Trophoblast cell (in vitro differentiated cells and primary cell): ENCODE measurements around the gene LINGO4.
"Not testable (repeated sequence)": the region's sequence is repeated elsewhere in the genome, so short reads cannot be mapped to it uniquely, and the experiment has no call there.

ENCODE experiments used
- DNase-seq, 2 donors: peaks; one replicate each; pipeline ENCODE4 v3.0.0-alpha.2; 2016
- H2AFZ ChIP-seq: 2 replicates; pipeline ENCODE4 v1.6.1; 2013; ENCODE audit warnings: low read length, moderate library complexity, mild to moderate bottlenecking; ENCODE audit not compliant: insufficient read depth, poor library complexity
- H2AK5ac ChIP-seq: 2 replicates; pipeline ENCODE4 v1.6.1; 2013; ENCODE audit warnings: mild to moderate bottlenecking, low read length
- H2BK120ac ChIP-seq: 2 replicates; pipeline ENCODE4 v1.6.1; 2013; ENCODE audit warnings: low read length, mild to moderate bottlenecking, moderate library complexity; ENCODE audit not compliant: insufficient read depth, poor library complexity
- H2BK12ac ChIP-seq: 2 replicates; pipeline ENCODE4 v1.6.1; 2013; ENCODE audit warnings: mild to moderate bottlenecking, low read length, moderate library complexity
- H2BK5ac ChIP-seq: 2 replicates; pipeline ENCODE4 v1.6.1; 2013; ENCODE audit warnings: low read length, low read depth, moderate library complexity, mild to moderate bottlenecking; ENCODE audit not compliant: poor library complexity
- H3K14ac ChIP-seq: 2 replicates; pipeline ENCODE4 v1.6.1; 2013; ENCODE audit warnings: mild to moderate bottlenecking, low read length
- H3K18ac ChIP-seq: 2 replicates; pipeline ENCODE4 v1.6.1; 2013; ENCODE audit warnings: mild to moderate bottlenecking, low read length
- H3K23ac ChIP-seq: 2 replicates; pipeline ENCODE4 v1.6.1; 2013; ENCODE audit warnings: low read length
- H3K27ac ChIP-seq: 2 replicates; pipeline ENCODE4 v1.5.1; 2013; ENCODE audit warnings: low read depth, mild to moderate bottlenecking, inconsistent platforms, low read length, moderate library complexity
- H3K27me3 ChIP-seq: 2 replicates; pipeline ENCODE4 v1.6.1; 2013; ENCODE audit warnings: inconsistent platforms, mild to moderate bottlenecking, low read length, moderate library complexity; ENCODE audit not compliant: insufficient read depth
- H3K36me3 ChIP-seq, 2 experiments: 1 replicate in 1 of 2; 2 replicates in 1 of 2; pipeline ENCODE4 v1.6.1; 2013; ENCODE audit warnings: low read length in 2 of 2, mild to moderate bottlenecking in 2 of 2, moderate library complexity in 1 of 2; ENCODE audit not compliant: insufficient read depth in 2 of 2, control insufficient read depth in 1 of 2
- H3K4ac ChIP-seq: 2 replicates; pipeline ENCODE4 v1.6.1; 2013; ENCODE audit warnings: low read depth, mild to moderate bottlenecking, low read length, moderate library complexity
- H3K4me1 ChIP-seq, 2 experiments: 1 replicate in 1 of 2; 2 replicates in 1 of 2; pipeline ENCODE4 v1.6.1; 2013; ENCODE audit warnings: low read length in 2 of 2, mild to moderate bottlenecking in 2 of 2, moderate library complexity in 1 of 2; ENCODE audit not compliant: insufficient read depth in 2 of 2, control insufficient read depth in 1 of 2
- H3K4me2 ChIP-seq: 2 replicates; pipeline ENCODE4 v1.6.1; 2013; ENCODE audit warnings: inconsistent platforms, mild to moderate bottlenecking, low read length, moderate library complexity
- H3K4me3 ChIP-seq: 2 replicates; pipeline ENCODE4 v1.5.1; 2013; ENCODE audit warnings: mild to moderate bottlenecking, low read depth, low read length, inconsistent platforms
- H3K79me1 ChIP-seq: one replicate; pipeline ENCODE4 v1.6.1; 2013; ENCODE audit warnings: low read length
- H3K79me2 ChIP-seq: 2 replicates; pipeline ENCODE4 v1.6.1; 2013; ENCODE audit warnings: low read length, mild to moderate bottlenecking; ENCODE audit not compliant: control insufficient read depth, insufficient read depth, poor library complexity
- H3K9ac ChIP-seq: 2 replicates; pipeline ENCODE4 v1.6.1; 2013; ENCODE audit warnings: mild to moderate bottlenecking, low read length
- H3K9me3 ChIP-seq: 2 replicates; pipeline ENCODE4 v1.6.1; 2013; ENCODE audit warnings: low read depth, mild to moderate bottlenecking, control low read depth, inconsistent platforms, low read length; ENCODE audit not compliant: insufficient read depth
- H4K12ac ChIP-seq: 2 replicates; pipeline ENCODE4 v1.6.1; 2013; ENCODE audit warnings: low read depth, mild to moderate bottlenecking, low read length, moderate library complexity
- H4K8ac ChIP-seq: 2 replicates; pipeline ENCODE4 v1.6.1; 2013; ENCODE audit warnings: low read depth, mild to moderate bottlenecking, low read length, moderate library complexity
- H4K91ac ChIP-seq: one replicate; pipeline ENCODE4 v1.6.1; 2013; ENCODE audit warnings: low read depth, mild to moderate bottlenecking, low read length, moderate library complexity
- WGBS: extraction: QIAGEN DNeasy Blood & Tissue Kit; methylation state at CpG from one replicate; pipeline ENCODE4 v1.1.7; 2013; ENCODE audit warnings: missing lambda C conversion rate; ENCODE audit not compliant: insufficient read length, insufficient coverage; ENCODE audit errors: extremely low coverage; 5-methylcytosine and 5-hydroxymethylcytosine counted together

The LINGO4 gene

DNA sequence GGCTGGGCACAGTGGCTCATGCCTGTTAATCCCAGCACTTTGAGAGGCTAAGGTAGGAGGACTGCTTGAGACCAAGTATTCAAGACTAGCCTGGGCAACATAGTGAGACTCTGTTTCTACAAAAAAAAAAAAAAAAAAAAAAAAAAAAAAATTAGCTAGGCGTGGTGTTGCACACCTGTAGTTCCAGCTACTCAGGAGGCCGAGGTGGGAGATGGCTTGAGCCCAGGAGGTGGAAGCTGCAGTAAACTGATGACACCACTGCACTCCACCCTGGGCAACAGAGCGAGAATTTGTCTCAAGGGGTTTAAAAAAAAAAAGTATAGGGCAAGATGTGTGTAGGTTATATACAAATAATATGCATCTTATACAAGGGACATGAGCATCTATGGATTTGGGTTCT, 17.5 kb downstream of the LINGO4 start:
- Histone ChIP-seq H3K4me3 (no peak overlapping the region), H2BK120ac (no peak overlapping the region), H2AK5ac (no peak overlapping the region), H2BK5ac (no peak overlapping the region), H3K18ac (no peak overlapping the region), H3K9me3 (no peaks in the 10 kb centered on the region), H3K4ac (no peak overlapping the region), H2BK12ac (no peak overlapping the region), H3K4me1 (peaks cover 2% of the 10 kb centered on the region in 2 experiments), H2AFZ (no peak overlapping the region), H3K27me3 (no peaks in the 10 kb centered on the region), H3K9ac (no peak overlapping the region), H4K91ac (no peak overlapping the region), H4K12ac (no peak overlapping the region), H3K27ac (no peak overlapping the region), H3K4me2 (no peak overlapping the region), H4K8ac (no peak overlapping the region), H3K79me1 (peaks cover 5% of the 10 kb centered on the region), H3K14ac (no peak overlapping the region), H3K79me2 (peaks cover 6% of the 10 kb centered on the region), H3K36me3 (no peaks in the 10 kb centered on the region), H3K23ac (no peak overlapping the region)
- WGBS: no CpG with 5 or more reads among the region's 3 CpGs
- no peak for DNase-seq

DNA sequence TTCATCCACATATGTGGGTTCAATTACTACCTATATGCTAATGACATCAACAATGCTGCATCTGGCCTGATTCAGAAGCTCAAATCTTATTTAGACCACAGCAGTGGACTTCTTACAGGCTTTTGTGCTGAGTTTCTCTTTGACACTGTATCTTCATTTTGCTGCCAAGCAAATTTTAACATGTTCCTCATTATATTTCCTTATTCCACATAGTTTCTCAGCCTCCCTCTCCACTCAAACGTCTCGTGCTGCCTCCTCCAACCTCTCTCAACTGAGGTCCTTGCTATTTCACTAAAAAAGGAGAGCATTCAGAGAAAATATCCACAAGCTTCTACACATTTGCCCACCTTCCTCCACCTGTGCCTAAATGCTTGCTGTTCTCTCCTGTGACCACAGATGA, 21.4 kb downstream of the LINGO4 start:
- no peak overlapping the region for H4K8ac ChIP-seq
- H3K18ac ChIP-seq: no peak overlapping the region
- H3K79me1 ChIP-seq: no peaks in the 10 kb centered on the region
- H3K14ac ChIP-seq: no peak overlapping the region
- no peak overlapping the region for H3K23ac ChIP-seq
- H2AFZ ChIP-seq: no peak overlapping the region
- no peaks in the 10 kb centered on the region for H3K36me3 ChIP-seq
- no peak overlapping the region for H4K12ac ChIP-seq
- H3K4ac ChIP-seq: no peak overlapping the region
- no peaks in the 10 kb centered on the region for H3K27me3 ChIP-seq
- no peaks in the 10 kb centered on the region for H3K4me1 ChIP-seq
- no peak overlapping the region for H2BK5ac ChIP-seq
- no peak overlapping the region for H3K4me2 ChIP-seq
- no peak overlapping the region for H2BK12ac ChIP-seq
- no peak for DNase-seq
- no peak overlapping the region for H3K9ac ChIP-seq
- WGBS: no CpG with 5 or more reads among the region's 2 CpGs
- H2AK5ac ChIP-seq: no peak overlapping the region
- H3K79me2 ChIP-seq: no peaks in the 10 kb centered on the region
- H2BK120ac ChIP-seq: no peak overlapping the region
- no peak overlapping the region for H4K91ac ChIP-seq
- no peaks in the 10 kb centered on the region for H3K9me3 ChIP-seq
- H3K4me3 ChIP-seq: no peak overlapping the region
- H3K27ac ChIP-seq: no peak overlapping the region

DNA sequence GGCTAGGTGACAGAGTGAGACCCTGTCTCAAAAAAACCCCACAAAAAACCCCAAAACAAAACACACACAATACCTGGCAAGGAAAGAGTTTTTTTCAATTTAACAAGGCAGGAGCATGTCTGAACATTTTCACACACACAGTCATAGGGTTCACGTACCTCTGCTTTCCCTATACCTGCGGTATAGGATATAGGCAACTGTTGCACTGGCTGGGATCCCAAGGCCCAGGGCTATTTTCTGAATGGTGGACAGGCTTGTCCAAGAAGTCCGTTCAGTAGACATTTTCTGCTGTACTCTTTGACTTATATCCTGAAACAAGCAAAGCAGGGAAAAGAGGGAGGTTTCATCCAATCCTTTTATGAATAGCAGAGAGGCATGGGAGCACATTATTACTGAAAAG, 22.5 kb downstream of the LINGO4 start:
- no peaks in the 10 kb centered on the region for H3K79me1 ChIP-seq
- no peak overlapping the region for H3K14ac ChIP-seq
- H4K8ac ChIP-seq: no peak overlapping the region
- no peak overlapping the region for H2BK12ac ChIP-seq
- H4K12ac ChIP-seq: no peak overlapping the region
- no peak overlapping the region for H2AK5ac ChIP-seq
- no peak overlapping the region for H3K4me3 ChIP-seq
- H3K4me1 ChIP-seq: no peaks in the 10 kb centered on the region
- H3K18ac ChIP-seq: no peak overlapping the region
- no peak overlapping the region for H4K91ac ChIP-seq
- H3K27me3 ChIP-seq: no peaks in the 10 kb centered on the region
- H3K4ac ChIP-seq: no peak overlapping the region
- no peak overlapping the region for H3K4me2 ChIP-seq
- WGBS: no CpG with 5 or more reads among the region's 3 CpGs
- H3K9me3 ChIP-seq: no peaks in the 10 kb centered on the region
- no peak for DNase-seq
- no peak overlapping the region for H3K23ac ChIP-seq
- no peak overlapping the region for H2BK120ac ChIP-seq
- no peak overlapping the region for H2BK5ac ChIP-seq
- H2AFZ ChIP-seq: no peak overlapping the region
- H3K79me2 ChIP-seq: no peaks in the 10 kb centered on the region
- no peak overlapping the region for H3K27ac ChIP-seq
- no peak overlapping the region for H3K9ac ChIP-seq
- H3K36me3 ChIP-seq: peaks cover 0 to 3% of the 10 kb centered on the region in 2 experiments

DNA sequence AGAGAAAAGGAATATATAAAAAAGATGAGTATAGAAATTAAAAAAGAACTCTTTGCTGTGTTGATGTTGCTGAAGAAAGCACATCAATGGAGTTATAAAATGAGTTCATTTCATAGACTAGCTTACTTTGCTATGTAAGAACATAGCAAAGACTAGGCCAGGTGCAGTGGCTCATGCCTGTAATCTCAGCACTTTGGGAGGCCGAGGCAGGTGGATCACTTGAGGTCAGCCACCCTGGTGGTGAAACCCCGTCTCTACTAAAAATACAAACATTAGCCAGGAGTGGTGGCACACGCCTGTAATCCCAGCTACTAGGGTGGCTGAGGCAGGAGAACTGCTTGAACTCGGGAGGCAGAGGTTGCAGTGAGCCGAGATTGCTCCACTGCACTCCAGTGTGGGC, 23.2 kb downstream of the LINGO4 start:
- H3K14ac ChIP-seq, H3K79me1 ChIP-seq, H3K23ac ChIP-seq, H3K4me2 ChIP-seq, H2BK5ac ChIP-seq, H2BK12ac ChIP-seq, H3K4me3 ChIP-seq, DNase-seq, H2AFZ ChIP-seq, H2AK5ac ChIP-seq, H3K79me2 ChIP-seq, H3K18ac ChIP-seq, H3K4me1 ChIP-seq, H4K12ac ChIP-seq, H4K8ac ChIP-seq, H3K9ac ChIP-seq, H2BK120ac ChIP-seq, H3K27me3 ChIP-seq, H4K91ac ChIP-seq, H3K4ac ChIP-seq, H3K36me3 ChIP-seq, H3K27ac ChIP-seq, H3K9me3 ChIP-seq: not testable (repeated sequence)
- no CpG with 5 or more reads among the region's 5 CpGs for WGBS
